Breast epithelium (tissue), 3 donors: ENCODE measurements around the gene KCND2.

ENCODE experiments used
- POLR2AphosphoS5 ChIP-seq, 3 donors: sonication (generic); formaldehyde crosslinking; IDR thresholded peaks; one replicate each; pipeline ENCODE4 v1.6.1; 2017; ENCODE audit warnings: antibody characterized with exemption in 3 of 3
- TF ChIP-seq, protein P1 (sequence below), 3 donors: fragments of 450-650 bp; IDR thresholded peaks; one replicate each; pipeline ENCODE4 v1.5.1; 2016 to 2017; ENCODE audit warnings: antibody characterized with exemption in 3 of 3, mild to moderate bottlenecking in 3 of 3, moderate library complexity in 3 of 3

GRCh38 chr7:120675076-120675475 lies 402.1 kb downstream of the KCND2 start:
- TF ChIP-seq, protein P1, sequence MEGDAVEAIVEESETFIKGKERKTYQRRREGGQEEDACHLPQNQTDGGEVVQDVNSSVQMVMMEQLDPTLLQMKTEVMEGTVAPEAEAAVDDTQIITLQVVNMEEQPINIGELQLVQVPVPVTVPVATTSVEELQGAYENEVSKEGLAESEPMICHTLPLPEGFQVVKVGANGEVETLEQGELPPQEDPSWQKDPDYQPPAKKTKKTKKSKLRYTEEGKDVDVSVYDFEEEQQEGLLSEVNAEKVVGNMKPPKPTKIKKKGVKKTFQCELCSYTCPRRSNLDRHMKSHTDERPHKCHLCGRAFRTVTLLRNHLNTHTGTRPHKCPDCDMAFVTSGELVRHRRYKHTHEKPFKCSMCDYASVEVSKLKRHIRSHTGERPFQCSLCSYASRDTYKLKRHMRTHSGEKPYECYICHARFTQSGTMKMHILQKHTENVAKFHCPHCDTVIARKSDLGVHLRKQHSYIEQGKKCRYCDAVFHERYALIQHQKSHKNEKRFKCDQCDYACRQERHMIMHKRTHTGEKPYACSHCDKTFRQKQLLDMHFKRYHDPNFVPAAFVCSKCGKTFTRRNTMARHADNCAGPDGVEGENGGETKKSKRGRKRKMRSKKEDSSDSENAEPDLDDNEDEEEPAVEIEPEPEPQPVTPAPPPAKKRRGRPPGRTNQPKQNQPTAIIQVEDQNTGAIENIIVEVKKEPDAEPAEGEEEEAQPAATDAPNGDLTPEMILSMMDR (IDR thresholded peaks at IDR 0.05), result no peak
- no peak for TF ChIP-seq POLR2AphosphoS5 (IDR thresholded peaks at IDR 0.05)
